GM12891 (cell line): Measurements from ENCODE around the gene COMMD1.

ENCODE experiments used
- DNase-seq: peaks from one replicate; pipeline ENCODE4 v3.0.0; 2011; ENCODE audit warnings: low spot score; ENCODE audit not compliant: insufficient read length
- FAIRE-seq: peaks from 2 replicates; lab custom pipeline; 2011; peaks lifted over from hg19 to GRCh38; lab: Jason Lieb, UNC
- PAX5 ChIP-seq: IDR thresholded peaks from 2 replicates; pipeline ENCODE4 v1.6.1; 2011; ENCODE audit warnings: low read length, moderate library complexity, mild to moderate bottlenecking; ENCODE audit not compliant: insufficient read depth, severe bottlenecking
- POLR2A ChIP-seq: IDR thresholded peaks from 2 replicates; pipeline ENCODE4 v1.6.1; 2011; ENCODE audit warnings: low read depth, low read length, control low read depth
- POLR2AphosphoS5 ChIP-seq: IDR thresholded peaks from 2 replicates; pipeline ENCODE4 v1.6.1; 2011; ENCODE audit warnings: low read depth, low read length, control low read depth
- POU2F2 ChIP-seq: IDR thresholded peaks from 2 replicates; pipeline ENCODE4 v1.6.1; 2011; ENCODE audit warnings: low read depth, mild to moderate bottlenecking, control low read depth, low read length, moderate library complexity
- SPI1 ChIP-seq: IDR thresholded peaks from 2 replicates; pipeline ENCODE4 v1.6.1; 2011; ENCODE audit warnings: low read depth, low read length, control low read depth
- TAF1 ChIP-seq: IDR thresholded peaks from 2 replicates; pipeline ENCODE4 v1.6.1; 2011; ENCODE audit warnings: low read depth, low read length, control low read depth

The COMMD1 gene

GRCh38 chr2:61922714-61923113 is 17.2 kb downstream of the COMMD1 start:
- DNase-seq (no peak), FAIRE-seq (no peak)
- TF ChIP-seq POLR2A = no peak
- TF ChIP-seq POU2F2 = no peak
- TF ChIP-seq PAX5 = no peak
- no peak for TF ChIP-seq SPI1
- TF ChIP-seq TAF1 = no peak
- TF ChIP-seq POLR2AphosphoS5 = no peak

- FAIRE-seq (no peak), DNase-seq (no peak)
- TF ChIP-seq TAF1 (no peak), SPI1 (no peak), PAX5 (no peak), POLR2A (no peak), POU2F2 (no peak), POLR2AphosphoS5 (no peak)
Measured at GRCh38 chr2:61924895-61925663, 19.6 kb downstream of the COMMD1 start.

- DNase-seq = no peak
- FAIRE-seq = no peak
- TF ChIP-seq TAF1 = no peak
- TF ChIP-seq SPI1 = no peak
- no peak for TF ChIP-seq POLR2A
- no peak for TF ChIP-seq POU2F2
- no peak for TF ChIP-seq POLR2AphosphoS5
- TF ChIP-seq PAX5 = no peak
Measured at GRCh38 chr2:61926531-61927477, 21.3 kb downstream of the COMMD1 start.

GRCh38 chr2:61928826-61929461 is 23.5 kb downstream of the COMMD1 start:
- no peak for FAIRE-seq
- TF ChIP-seq TAF1 (no peak), PAX5 (no peak)
- no peak for DNase-seq

- TF ChIP-seq POU2F2 (no peak), SPI1 (peak; percentile 56), POLR2AphosphoS5 (no peak)
- no peak for DNase-seq
- FAIRE-seq = no peak
Measured at GRCh38 chr2:61937098-61937497, 31.6 kb downstream of the COMMD1 start.

- FAIRE-seq (no peak), DNase-seq (no peak)
- TF ChIP-seq TAF1 (no peak), SPI1 (no peak), POU2F2 (no peak), POLR2A (no peak), POLR2AphosphoS5 (no peak), PAX5 (no peak)
Measured at GRCh38 chr2:61937886-61938285, 32.4 kb downstream of the COMMD1 start.

- DNase-seq (no peak), FAIRE-seq (no peak)
- TF ChIP-seq POLR2A = no peak
- TF ChIP-seq POU2F2 = no peak
- TF ChIP-seq PAX5 = no peak
- no peak for TF ChIP-seq SPI1
- no peak for TF ChIP-seq POLR2AphosphoS5
- no peak for TF ChIP-seq TAF1
Measured at GRCh38 chr2:61938511-61938910, 33.0 kb downstream of the COMMD1 start.

- FAIRE-seq (no peak), DNase-seq (no peak)
- TF ChIP-seq SPI1 = peak; percentile 74
- no peak for TF ChIP-seq POLR2A
Measured at GRCh38 chr2:61943251-61943650, 37.8 kb downstream of the COMMD1 start.

- no peak for FAIRE-seq
Measured at GRCh38 chr2:61946666-61947065, 41.2 kb downstream of the COMMD1 start.

More at GRCh38 chr2:61946666-61947065, 41.2 kb downstream of the COMMD1 start:
- no peak for DNase-seq
- TF ChIP-seq POU2F2 (no peak), TAF1 (no peak), PAX5 (no peak), POLR2AphosphoS5 (no peak), POLR2A (no peak), SPI1 (no peak)
